Dermis blood vessel endothelial cell (primary cell): Measurements from ENCODE around the gene ZNF3. TPM values are rescaled to one million over a fixed set of nuclear protein-coding genes. Genes with fewer than 3 reads are reported as not detected.
"Not testable (repeated sequence)": the region's sequence is repeated elsewhere in the genome, so short reads cannot be mapped to it uniquely, and the experiment has no call there.

Experiments used
- DNase-seq: peaks from one replicate; pipeline ENCODE4 v3.0.0; 2010
- total RNA-seq: library from RNA; depleted of rRNA; stranded (reverse); fragments of >200 nt; gene quantifications from 2 replicates; pipeline ENCODE4 v1.2.3, GENCODE V29; 2014

Gene ZNF3
- total RNA-seq, result 34.8 and 37.1 TPM in 2 replicates

- peak; percentile 100 for DNase-seq
Observed at GRCh38 chr7:100081535-100082102, at the start of gene ZNF3. ZNF3 (minus strand) TSS chr7:100081723; CDS start chr7:100077357, 4,366 bp downstream.

- peak; percentile 73 for DNase-seq
Observed at GRCh38 chr7:100130608-100131453, 49.3 kb upstream of the ZNF3 start.

- not testable (repeated sequence) for DNase-seq
Observed at GRCh38 chr7:100130220-100130607, 48.7 kb upstream of the ZNF3 start.

GRCh38 chr7:100128637-100128963 is 47.1 kb upstream of the ZNF3 start:
- no peak for DNase-seq

GRCh38 chr7:100127866-100128636 is 46.5 kb upstream of the ZNF3 start:
- peak; percentile 33 for DNase-seq

- DNase-seq, result peak; percentile 95
Observed at GRCh38 chr7:100126931-100127865, 45.7 kb upstream of the ZNF3 start, which contains the start of gene MBLAC1. MBLAC1 (plus strand) TSS chr7:100126967; CDS start chr7:100127396, 429 bp downstream.

- no peak for DNase-seq
Observed at GRCh38 chr7:100126239-100126930, 44.9 kb upstream of the ZNF3 start.

- no peak for DNase-seq
Observed at GRCh38 chr7:100124301-100125230, 43.0 kb upstream of the ZNF3 start.

GRCh38 chr7:100122568-100122967 is 41.0 kb upstream of the ZNF3 start:
- DNase-seq, result no peak

GRCh38 chr7:100122067-100122466 is 40.5 kb upstream of the ZNF3 start:
- no peak for DNase-seq

- DNase-seq, result no peak
Observed at GRCh38 chr7:100120733-100121036, 39.2 kb upstream of the ZNF3 start.

GRCh38 chr7:100119970-100120732 is 38.6 kb upstream of the ZNF3 start:
- no peak for DNase-seq

GRCh38 chr7:100119072-100119969 is 37.8 kb upstream of the ZNF3 start, which contains the start of the genes CNPY4 and TAF6:
CNPY4 (plus strand) TSS chr7:100119634; CDS start chr7:100119745, 111 bp downstream.
TAF6 (minus strand) TSS chr7:100119358; CDS start chr7:100114209, 5,149 bp downstream.
- DNase-seq, result peak; percentile 97

- no peak for DNase-seq
Observed at GRCh38 chr7:100118388-100119071, 37.0 kb upstream of the ZNF3 start.

GRCh38 chr7:100115026-100115425 is 33.5 kb upstream of the ZNF3 start:
- DNase-seq, result no peak

GRCh38 chr7:100111914-100112313 is 30.4 kb upstream of the ZNF3 start:
- no peak for DNase-seq

GRCh38 chr7:100111156-100111555 is 29.6 kb upstream of the ZNF3 start:
- DNase-seq, result no peak
